Right lobe of liver (tissue), 4 donors: ENCODE data around the gene FGGY.

Experiments used
- CTCF ChIP-seq, 4 donors: fragments of 200-600 bp in 3 of 4; fragments of 450-650 bp in 1 of 4; IDR thresholded peaks; one replicate each; pipeline versions ENCODE4 v1.5.1 to v1.8.0; 2016 to 2022; ENCODE audit warnings: antibody characterized with exemption in 4 of 4, mild to moderate bottlenecking in 2 of 4
- POLR2A ChIP-seq: fragments of 450-650 bp; IDR thresholded peaks from one replicate; pipeline ENCODE4 v1.6.1; 2017; ENCODE audit warnings: antibody characterized with exemption, mild to moderate bottlenecking
- donor health status: DM: no; HTN: no; CAD: no.
- donor health status: DM: no; HTN: no; CAD: no.
- donor health status: DM: no; HTN: yes; CAD: no.

DNA sequence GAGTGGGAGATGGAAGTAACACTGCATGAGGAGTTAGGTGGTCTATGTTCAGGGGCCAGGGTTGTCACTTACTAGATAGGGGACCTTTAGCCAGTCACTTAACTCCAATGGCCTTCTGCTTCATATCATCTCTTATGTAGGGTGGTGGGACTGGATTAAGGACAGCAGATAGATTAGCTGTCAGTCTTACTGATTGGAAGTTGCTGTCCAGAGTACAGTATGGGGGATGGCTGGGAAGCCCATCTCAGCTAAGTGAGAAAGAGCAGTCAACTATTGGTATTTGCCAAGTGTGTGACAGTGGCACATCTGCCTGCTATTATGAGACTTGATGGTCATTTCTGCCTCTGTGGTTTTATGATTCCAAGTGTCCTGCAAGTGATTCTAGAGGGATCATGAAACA lies 130.9 kb downstream of the FGGY start:
- TF ChIP-seq CTCF (IDR thresholded peaks at IDR 0.05) (no peak), POLR2A (no peak)
